Measurements from ENCODE around the gene FBXW4.
A peak's percentile ranks its signal among the peaks of the same experiment; 100 is the strongest.

The FBXW4 gene

GRCh38 chr10:101694674-101695403 lies at the start of gene FBXW4:
FBXW4 (minus strand) TSS chr10:101695170; CDS start chr10:101695105, 65 bp downstream.
- peak in 1 of 2 experiments; percentile 29 for DNase-seq

DNA sequence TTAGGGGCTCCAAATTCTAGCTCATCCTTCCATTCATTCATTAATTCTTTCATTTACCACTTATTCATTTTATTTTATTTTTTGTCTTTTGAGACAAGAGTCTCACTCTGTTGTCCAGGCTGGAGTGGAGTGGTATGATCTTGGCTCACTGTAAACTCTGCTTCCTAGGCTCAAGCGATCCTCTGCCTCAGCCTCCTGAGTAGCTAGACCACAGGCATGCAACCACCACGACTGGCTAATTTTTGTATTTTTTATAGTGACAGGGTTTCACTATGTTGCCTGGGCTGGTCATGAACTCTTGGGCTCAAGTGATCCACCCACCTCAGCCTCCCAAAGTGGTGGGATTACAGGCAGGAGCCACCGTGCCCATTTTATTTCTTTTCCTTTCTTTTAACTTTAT lies 49.3 kb upstream of the FBXW4 start:
- DNase-seq, result no peak

GRCh38 chr10:101741938-101742337 lies 47.0 kb upstream of the FBXW4 start:
- DNase-seq, result no peak

GRCh38 chr10:101736666-101737065 lies 41.7 kb upstream of the FBXW4 start:
- DNase-seq, result no peak

GRCh38 chr10:101732096-101732495 lies 37.1 kb upstream of the FBXW4 start:
- DNase-seq, result no peak

- DNase-seq, result no peak
Observed at GRCh38 chr10:101726115-101726387, 31.1 kb upstream of the FBXW4 start.

DNA sequence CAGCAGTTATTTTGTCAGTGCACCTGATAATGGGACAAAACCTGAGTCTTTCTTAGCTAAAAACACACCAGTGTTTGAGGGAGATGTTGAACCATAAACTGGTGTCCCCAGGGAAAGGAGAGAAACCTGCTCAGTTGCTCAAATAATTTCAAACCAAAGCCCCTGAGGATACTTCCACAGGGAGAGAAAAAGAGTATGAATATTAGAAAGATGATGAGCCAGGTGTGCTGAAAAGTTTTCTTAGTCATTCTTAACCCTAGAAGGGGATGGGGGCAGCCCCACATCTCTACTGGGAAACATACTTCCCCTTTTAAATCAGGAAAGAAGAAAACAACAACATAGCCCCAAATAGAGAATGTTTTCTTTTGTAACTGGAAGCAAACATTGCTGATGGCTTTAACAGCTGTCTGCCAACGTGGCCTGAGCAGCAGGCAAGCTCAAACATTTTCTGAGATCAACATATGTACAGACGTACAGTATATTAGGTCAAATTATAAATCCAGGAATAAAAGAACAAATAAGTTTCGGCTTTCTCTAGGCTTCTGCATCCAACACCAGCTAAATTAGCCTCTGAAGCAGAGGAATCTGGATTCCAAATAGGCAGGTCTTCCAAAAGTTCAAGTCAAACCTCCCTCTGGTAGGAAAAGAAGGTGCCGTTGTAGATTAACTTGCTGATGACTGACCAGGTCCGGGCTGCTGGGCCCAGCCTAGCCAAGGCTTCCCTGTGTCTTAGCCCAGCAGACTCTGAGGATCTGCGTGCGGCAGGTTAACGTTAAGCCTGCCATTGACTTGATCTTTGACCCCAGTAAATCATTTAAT lies 30.5 kb upstream of the FBXW4 start:
- no peak for DNase-seq

DNA sequence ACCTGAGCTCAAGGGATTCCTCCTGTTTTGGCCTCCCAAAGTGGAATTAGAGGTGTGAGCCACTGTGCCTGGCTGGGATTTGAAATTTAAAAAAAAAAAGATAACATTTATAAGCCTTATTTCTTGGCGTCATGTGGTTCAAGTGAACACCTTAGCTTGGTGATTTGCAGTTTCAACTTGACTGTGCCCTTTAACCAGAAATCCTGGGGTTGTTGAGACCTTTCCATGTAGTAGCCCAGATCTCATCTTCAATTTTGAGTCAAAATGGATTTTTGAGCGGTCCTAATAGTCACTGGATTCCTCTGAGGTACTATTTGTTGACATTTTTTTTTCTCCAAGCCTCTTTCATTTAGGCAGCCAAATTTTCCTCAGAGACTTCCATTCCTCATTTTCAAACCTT lies 29.5 kb upstream of the FBXW4 start:
- no peak for DNase-seq

GRCh38 chr10:101723176-101723575 lies 28.2 kb upstream of the FBXW4 start:
- no peak for DNase-seq

GRCh38 chr10:101721806-101722205 lies 26.8 kb upstream of the FBXW4 start:
- no peak for DNase-seq

DNA sequence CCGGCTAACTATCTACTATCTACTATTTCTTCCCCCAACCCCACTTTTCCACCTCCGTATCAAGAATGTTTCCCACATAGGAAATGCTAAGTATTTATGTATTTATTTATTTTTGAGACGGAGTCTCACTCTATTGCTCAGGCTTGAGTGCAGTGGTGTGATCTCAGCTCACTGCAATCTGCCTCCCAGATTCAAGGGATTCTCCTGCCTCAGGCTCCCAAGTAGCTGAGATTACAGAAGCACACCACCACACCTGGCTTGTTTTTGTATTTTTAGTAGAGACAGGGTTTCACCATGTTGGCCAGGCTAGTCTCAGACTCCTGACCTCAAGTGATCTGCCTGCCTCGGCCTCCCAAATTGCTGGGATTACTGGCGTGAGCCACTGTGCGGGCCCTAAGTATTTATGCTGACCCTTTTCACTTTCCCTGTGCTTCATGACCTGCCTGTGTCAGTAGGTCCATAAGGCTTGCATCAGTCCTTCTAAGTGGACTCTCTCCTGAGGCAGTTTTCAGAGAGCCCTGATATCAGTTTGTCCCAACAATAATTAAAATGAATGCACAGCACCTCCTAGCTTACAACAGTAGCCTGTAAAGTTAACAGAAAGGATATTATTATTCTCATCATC lies 25.7 kb upstream of the FBXW4 start:
- DNase-seq, result no peak

GRCh38 chr10:101718690-101719275 lies 23.8 kb upstream of the FBXW4 start:
- DNase-seq, result no peak

GRCh38 chr10:101716891-101717659 lies 22.1 kb upstream of the FBXW4 start:
- DNase-seq, result no peak

DNA sequence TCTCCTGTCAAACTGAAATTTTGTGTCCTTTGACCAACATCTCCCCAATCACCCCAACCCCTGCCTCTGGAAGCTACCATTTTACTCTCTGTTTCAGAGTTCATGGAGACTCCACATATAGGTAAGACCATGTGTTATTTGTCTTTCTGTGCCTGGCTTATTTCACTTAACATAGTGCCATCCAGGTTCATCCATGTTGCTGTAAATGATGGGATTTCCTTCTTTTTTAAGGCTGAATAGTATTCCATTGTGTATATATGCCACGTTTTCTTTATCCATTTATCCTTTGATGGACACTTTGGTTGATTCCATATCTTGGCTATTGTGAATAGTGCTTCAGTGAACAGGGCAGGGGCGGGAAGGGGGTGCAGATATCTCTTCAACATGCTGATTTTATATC lies 18.0 kb upstream of the FBXW4 start:
- DNase-seq, result no peak

DNA sequence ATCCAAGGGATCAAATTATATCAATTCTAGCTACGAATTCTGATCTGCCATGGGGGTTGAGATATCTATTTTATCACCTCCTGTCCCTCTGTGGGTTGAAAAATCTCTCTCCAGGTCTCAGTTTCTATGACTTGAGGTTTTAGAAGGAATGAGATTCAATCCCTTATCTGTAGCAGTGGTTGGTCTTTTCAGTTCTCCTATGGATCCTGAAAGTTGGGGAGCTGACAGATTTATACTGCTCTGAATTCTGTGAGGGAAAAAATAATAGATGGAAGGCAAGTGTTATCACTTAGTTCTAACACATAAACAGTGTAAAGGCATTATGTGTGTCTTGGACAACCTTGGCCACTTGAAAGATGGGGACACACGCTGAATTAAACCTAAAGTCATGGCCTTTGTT lies 15.8 kb upstream of the FBXW4 start:
- DNase-seq, result no peak

DNA sequence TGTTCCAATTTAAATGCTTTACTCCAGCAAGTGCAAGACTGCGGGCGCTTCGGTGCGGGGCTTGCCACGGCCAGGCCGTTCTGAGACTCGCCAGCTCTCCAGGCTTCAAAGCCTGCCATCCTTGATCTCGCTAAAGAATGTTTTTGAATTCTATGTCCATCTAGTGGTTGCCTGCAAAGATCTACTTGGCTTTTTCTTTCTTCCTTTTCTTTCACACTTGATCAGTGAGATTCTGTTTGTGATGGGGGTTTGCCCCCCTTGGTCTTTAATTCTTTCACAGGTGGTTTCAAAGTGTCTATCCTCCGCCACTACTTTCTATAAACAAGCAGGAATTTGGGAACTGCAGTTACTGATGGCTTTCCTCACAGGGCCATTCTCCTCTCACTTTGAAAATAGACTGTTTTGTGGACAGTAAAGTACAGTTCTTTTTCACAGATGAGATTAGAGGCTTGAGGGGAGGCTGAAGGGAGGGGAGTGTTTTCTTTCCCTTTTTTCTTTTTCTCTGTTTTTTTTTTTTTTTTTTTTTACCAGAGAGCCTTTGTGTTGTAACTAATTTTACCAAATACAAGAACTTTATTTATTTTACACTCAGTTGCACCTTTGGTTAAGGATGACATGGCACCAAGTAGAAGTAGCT lies 15.2 kb upstream of the FBXW4 start:
- DNase-seq, result no peak

DNA sequence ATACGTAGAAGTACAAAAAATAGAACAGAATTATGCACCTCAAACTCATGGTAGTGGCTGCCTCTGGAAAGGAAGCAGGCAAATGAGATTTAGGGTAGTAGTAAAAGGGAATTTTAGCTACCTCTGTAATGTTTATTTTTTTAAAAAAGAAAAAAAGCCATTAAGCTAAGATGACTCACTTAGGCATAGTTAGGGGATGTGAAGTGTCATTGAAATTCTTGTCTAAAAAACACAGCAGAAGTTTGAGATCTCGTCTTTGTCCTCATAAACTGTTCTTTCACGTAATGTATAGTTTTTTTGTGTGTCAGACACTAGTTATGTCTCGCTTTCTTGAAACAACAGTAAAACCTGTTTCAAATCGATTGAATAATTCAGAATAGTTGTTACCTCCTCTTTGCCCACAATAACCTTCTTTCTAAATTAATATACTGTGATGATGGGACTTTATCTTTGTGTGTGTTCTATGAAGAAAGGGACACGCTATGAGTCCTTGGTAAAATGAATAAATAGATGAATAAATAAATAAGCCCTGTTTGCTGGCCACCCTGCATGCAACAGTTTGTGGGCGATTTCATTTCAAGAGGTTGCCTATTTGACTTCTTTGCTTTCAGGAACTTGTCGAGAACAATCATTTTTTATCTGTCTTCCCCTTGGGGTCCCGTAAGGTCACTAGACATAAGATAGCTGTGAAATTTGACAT lies 14.5 kb upstream of the FBXW4 start:
- no peak for DNase-seq

DNA sequence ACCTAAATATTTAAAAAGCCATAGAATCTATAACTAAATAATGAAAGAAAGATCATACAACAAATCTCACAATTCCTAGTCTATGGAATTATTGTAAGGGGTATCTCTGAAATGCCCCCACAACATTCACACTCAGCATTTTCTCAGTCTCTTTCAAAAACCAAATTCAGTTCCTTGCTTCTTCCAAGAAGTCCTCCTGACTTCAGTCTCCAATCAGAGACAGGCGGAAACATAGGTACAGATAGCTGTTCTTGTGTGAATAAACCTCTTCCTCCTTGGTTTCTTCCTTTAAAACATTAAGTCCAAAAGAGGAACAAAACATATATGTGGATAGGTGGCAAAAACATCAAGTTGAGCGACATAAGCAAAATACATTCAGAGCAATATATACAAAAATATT lies 13.9 kb upstream of the FBXW4 start:
- DNase-seq, result no peak

DNA sequence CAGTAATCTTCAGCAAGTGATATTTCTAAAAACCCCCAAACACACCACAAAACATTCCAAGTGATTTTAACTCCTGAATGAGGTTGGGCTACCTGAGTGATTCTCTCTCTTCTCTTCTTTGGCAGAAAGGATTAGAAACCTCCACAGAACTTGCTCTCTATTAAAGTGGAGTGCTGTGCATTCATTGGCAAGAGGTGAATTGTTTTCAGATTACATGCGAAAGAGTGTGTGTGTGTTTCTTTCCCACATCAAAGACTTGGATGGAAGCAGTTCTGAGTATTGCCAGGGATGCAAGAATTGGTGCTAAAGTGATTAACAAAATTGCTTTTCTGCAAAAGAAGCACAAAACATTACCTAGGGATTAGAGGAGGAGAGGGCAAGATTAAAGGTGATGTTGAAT lies 13.1 kb upstream of the FBXW4 start:
- no peak for DNase-seq

GRCh38 chr10:101704331-101704730 lies 9.4 kb upstream of the FBXW4 start:
- DNase-seq, result no peak

DNA sequence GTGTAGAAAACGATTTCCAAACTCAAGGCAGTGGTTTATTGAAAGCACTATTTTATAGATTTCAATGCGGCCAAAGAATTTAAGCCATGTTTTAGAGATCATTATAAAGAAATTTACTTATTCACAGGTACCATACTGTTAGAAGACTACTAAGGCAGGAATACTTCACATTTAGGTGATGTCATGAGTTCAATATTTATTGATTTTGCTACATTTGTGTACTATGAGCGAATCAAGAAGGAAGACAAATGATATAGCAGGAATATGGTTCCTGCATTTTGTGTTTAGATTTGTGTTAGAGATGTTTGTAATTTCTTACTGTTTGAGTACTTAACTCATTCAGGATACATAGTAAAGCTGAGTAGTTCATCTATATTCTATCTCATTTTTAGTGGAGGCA lies 1.7 kb upstream of the FBXW4 start:
- no peak for DNase-seq

- DNase-seq, result no peak
Observed at GRCh38 chr10:101695404-101695890, 477 bp upstream of the FBXW4 start.

Data from NCI-H1930 (cell line).